Astrocyte (in vitro differentiated cells and primary cell): ENCODE measurements around the gene TIMP4. TPM values are rescaled to one million over a fixed set of nuclear protein-coding genes. Genes with fewer than 3 reads are reported as not detected.

Experiments used
- DNase-seq: peaks from one replicate; pipeline ENCODE4 v3.0.0-alpha.2; 2010; ENCODE audit warnings: low read depth
- FAIRE-seq: peaks from 2 replicates; lab custom pipeline; 2011; peaks lifted over from hg19 to GRCh38; lab: Jason Lieb, UNC
- H2AFZ ChIP-seq: 2 replicates; pipeline ENCODE4 v1.6.0; 2012; ENCODE audit warnings: low read depth, low read length, inconsistent platforms
- H3K27ac ChIP-seq: 2 replicates; pipeline ENCODE4 v1.5.1; 2011; ENCODE audit warnings: low read depth, low read length, inconsistent platforms
- H3K27me3 ChIP-seq: 2 replicates; pipeline ENCODE4 v1.6.0; 2011; ENCODE audit warnings: low read length, inconsistent platforms; ENCODE audit not compliant: insufficient read depth
- H3K36me3 ChIP-seq: 2 replicates; pipeline ENCODE4 v1.5.1; 2011; ENCODE audit warnings: low read length, inconsistent platforms; ENCODE audit not compliant: insufficient read depth
- H3K4me1 ChIP-seq: 2 replicates; pipeline ENCODE4 v1.5.1; 2011; ENCODE audit warnings: low read length, inconsistent platforms; ENCODE audit not compliant: insufficient read depth
- H3K4me2 ChIP-seq: 2 replicates; pipeline ENCODE4 v1.6.0; 2012; ENCODE audit warnings: low read length, inconsistent platforms
- H3K4me3 ChIP-seq: 2 replicates; pipeline ENCODE4 v1.5.1; 2011; ENCODE audit warnings: low read depth, mild to moderate bottlenecking, low read length, inconsistent platforms; ENCODE audit not compliant: insufficient read depth
- H3K79me2 ChIP-seq: 2 replicates; pipeline ENCODE4 v1.6.0; 2012; ENCODE audit warnings: mild to moderate bottlenecking, low read length, inconsistent platforms; ENCODE audit not compliant: insufficient read depth
- H3K9ac ChIP-seq: 2 replicates; pipeline ENCODE4 v1.6.0; 2012; ENCODE audit warnings: mild to moderate bottlenecking, low read length, inconsistent platforms
- H3K9me3 ChIP-seq: 2 replicates; pipeline ENCODE4 v1.5.1; 2012; ENCODE audit warnings: low read depth, mild to moderate bottlenecking, low read length, inconsistent platforms; ENCODE audit not compliant: insufficient read depth
- H4K20me1 ChIP-seq: 2 replicates; pipeline ENCODE4 v1.6.0; 2012; ENCODE audit warnings: low read length, inconsistent platforms; ENCODE audit not compliant: insufficient read depth
- H3K27ac Mint-ChIP-seq: one replicate; pipeline ENCODE4 v1.8.0; 2021; ENCODE audit warnings: mild to moderate bottlenecking, mixed read lengths; ENCODE audit not compliant: unreplicated experiment
- H3K27me3 Mint-ChIP-seq: one replicate; pipeline ENCODE4 v1.8.0; 2021; ENCODE audit warnings: low read depth, mixed read lengths; ENCODE audit not compliant: unreplicated experiment
- H3K36me3 Mint-ChIP-seq: one replicate; pipeline ENCODE4 v1.8.0; 2021; ENCODE audit warnings: low read depth, mixed read lengths; ENCODE audit not compliant: unreplicated experiment
- H3K4me1 Mint-ChIP-seq: one replicate; pipeline ENCODE4 v1.8.0; 2021; ENCODE audit warnings: low read depth, mixed read lengths; ENCODE audit not compliant: unreplicated experiment
- H3K4me3 Mint-ChIP-seq: one replicate; pipeline ENCODE4 v1.8.0; 2021; ENCODE audit warnings: mild to moderate bottlenecking, moderate library complexity, mixed read lengths; ENCODE audit not compliant: unreplicated experiment
- H3K9me3 Mint-ChIP-seq: one replicate; pipeline ENCODE4 v1.8.0; 2021; ENCODE audit warnings: mild to moderate bottlenecking, mixed read lengths; ENCODE audit not compliant: unreplicated experiment
- CTCF ChIP-seq: IDR thresholded peaks from 2 replicates; pipeline ENCODE4 v1.5.1; 2011; ENCODE audit warnings: low read depth, mild to moderate bottlenecking, inconsistent platforms, low read length, moderate library complexity; ENCODE audit not compliant: insufficient read depth
- EZH2 ChIP-seq: IDR thresholded peaks from 2 replicates; pipeline ENCODE4 v1.6.1; 2012; ENCODE audit warnings: mild to moderate bottlenecking, low read length, inconsistent platforms; ENCODE audit not compliant: insufficient read depth
- total RNA-seq: library from RNA; stranded (reverse); gene quantifications from 2 replicates; pipeline ENCODE4 v1.2.1, GENCODE V29; 2021

The TIMP4 gene
- total RNA-seq, 1 donor from 2014 or later = 2.0 TPM

GRCh38 chr3:12116870-12117269 lies 41.8 kb downstream of the TIMP4 start:
- Mint-ChIP-seq H3K27me3 (no peaks in the 10 kb centered on the region), H3K9me3 (peaks cover under 1% of the 10 kb centered on the region), H3K36me3 (no peaks in the 10 kb centered on the region), H3K4me3 (no peak overlapping the region), H3K27ac (no peak overlapping the region), H3K4me1 (no peaks in the 10 kb centered on the region)
- Histone ChIP-seq H3K4me1 (no peaks in the 10 kb centered on the region), H4K20me1 (no peaks in the 10 kb centered on the region), H2AFZ (no peak overlapping the region), H3K79me2 (no peaks in the 10 kb centered on the region), H3K4me2 (no peak overlapping the region), H3K9me3 (no peaks in the 10 kb centered on the region), H3K27me3 (peaks cover 27% of the 10 kb centered on the region), H3K4me3 (no peak overlapping the region), H3K27ac (no peak overlapping the region), H3K36me3 (no peaks in the 10 kb centered on the region), H3K9ac (no peak overlapping the region)
- DNase-seq = no peak
- TF ChIP-seq CTCF = no peak
- FAIRE-seq = no peak

GRCh38 chr3:12115849-12116248 lies 42.9 kb downstream of the TIMP4 start:
- no peak for FAIRE-seq

DNA sequence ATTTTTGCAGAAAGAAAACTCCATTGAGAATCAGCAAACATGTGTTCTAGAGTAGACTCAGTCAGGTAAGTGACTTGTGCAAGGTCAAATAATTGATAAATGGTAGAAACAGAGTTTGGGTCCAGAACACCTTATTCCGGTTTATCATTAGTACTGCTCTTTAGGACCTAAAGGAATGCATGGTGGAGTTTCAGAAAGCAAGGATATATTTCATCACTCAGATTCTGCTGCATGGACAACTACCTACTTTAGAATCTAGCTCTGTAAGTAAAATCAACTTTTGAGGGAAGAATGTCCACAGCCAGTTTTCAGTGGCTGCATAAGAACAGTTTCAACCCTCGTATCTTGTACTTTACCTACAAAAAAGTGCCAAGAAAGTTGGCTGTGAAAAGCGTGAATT lies 43.6 kb downstream of the TIMP4 start:
- no peak for FAIRE-seq
- H3K4me3 ChIP-seq = no peak overlapping the region
- H3K79me2 ChIP-seq = no peaks in the 10 kb centered on the region
- no peaks in the 10 kb centered on the region for H4K20me1 ChIP-seq
- Mint-ChIP-seq H3K4me3 (no peak overlapping the region), H3K4me1 (no peaks in the 10 kb centered on the region), H3K36me3 (peaks cover 6% of the 10 kb centered on the region), H3K27me3 (no peaks in the 10 kb centered on the region), H3K9me3 (peaks cover 16% of the 10 kb centered on the region), H3K27ac (no peak overlapping the region)
- peaks cover 24% of the 10 kb centered on the region for H3K27me3 ChIP-seq
- no peaks in the 10 kb centered on the region for H3K4me1 ChIP-seq
- no peak overlapping the region for H3K27ac ChIP-seq
- no peaks in the 10 kb centered on the region for H3K9me3 ChIP-seq
- no peaks in the 10 kb centered on the region for H3K36me3 ChIP-seq
- no peak overlapping the region for H3K4me2 ChIP-seq
- TF ChIP-seq CTCF = no peak
- TF ChIP-seq EZH2 = no peak
- no peak overlapping the region for H3K9ac ChIP-seq
- H2AFZ ChIP-seq = no peak overlapping the region
- DNase-seq = no peak

More at GRCh38 chr3:12115849-12116248, 42.9 kb downstream of the TIMP4 start:
- no peak for TF ChIP-seq EZH2
- TF ChIP-seq CTCF = no peak
- Histone ChIP-seq H3K9ac (no peak overlapping the region), H4K20me1 (no peaks in the 10 kb centered on the region), H3K4me1 (no peaks in the 10 kb centered on the region), H3K9me3 (no peaks in the 10 kb centered on the region), H2AFZ (no peak overlapping the region), H3K27ac (no peak overlapping the region), H3K79me2 (no peaks in the 10 kb centered on the region), H3K4me3 (no peak overlapping the region), H3K4me2 (no peak overlapping the region), H3K36me3 (no peaks in the 10 kb centered on the region), H3K27me3 (peaks cover 27% of the 10 kb centered on the region)
- no peaks in the 10 kb centered on the region for H3K4me1 Mint-ChIP-seq
- no peaks in the 10 kb centered on the region for H3K27me3 Mint-ChIP-seq
- H3K27ac Mint-ChIP-seq = no peak overlapping the region
- H3K4me3 Mint-ChIP-seq = no peak overlapping the region
- H3K9me3 Mint-ChIP-seq = peaks cover 10% of the 10 kb centered on the region
- no peak for DNase-seq
- H3K36me3 Mint-ChIP-seq = peaks cover 5% of the 10 kb centered on the region
